ENCODE measurements around the gene PI4KA.

- TF ChIP-seq CTCF (conservative IDR thresholded peaks at IDR 0.05; ENCODE audit: low read depth, low read length) (no peak), EZH2 (IDR thresholded peaks at IDR 0.05; ENCODE audit: borderline replicate concordance, low read depth, low read length, poor library complexity, severe bottlenecking) (no peak)
These were observed 3.9 kb upstream of the PI4KA start for GRCh38 chr22:20862540-20862939.
